Vagina (tissue), 2 donors: ENCODE data around the gene KLHL3.

ENCODE experiments used
- POLR2A ChIP-seq, 2 donors: fragments of 450-650 bp; IDR thresholded peaks; one replicate each; pipeline ENCODE4 v1.6.1; 2017; ENCODE audit warnings: antibody characterized with exemption in 2 of 2, mild to moderate bottlenecking in 2 of 2, moderate library complexity in 2 of 2
- POLR2AphosphoS5 ChIP-seq, 2 donors: sonication (generic); formaldehyde crosslinking; IDR thresholded peaks; one replicate each; pipeline ENCODE4 v1.9.0; 2017; ENCODE audit warnings: antibody characterized with exemption in 2 of 2, mild to moderate bottlenecking in 2 of 2, low read depth in 1 of 2; ENCODE audit not compliant: insufficient read depth in 1 of 2
- TF ChIP-seq, protein P1 (sequence below), 3 experiments: fragments of 450-650 bp in 2 of 3; fragments of 200-600 bp in 1 of 3; sonication (generic) in 1 of 3; IDR thresholded peaks; one replicate each; pipeline ENCODE4 v1.5.1; 2017 to 2019; ENCODE audit warnings: antibody characterized with exemption in 3 of 3, mild to moderate bottlenecking in 2 of 3, moderate library complexity in 2 of 3

DNA sequence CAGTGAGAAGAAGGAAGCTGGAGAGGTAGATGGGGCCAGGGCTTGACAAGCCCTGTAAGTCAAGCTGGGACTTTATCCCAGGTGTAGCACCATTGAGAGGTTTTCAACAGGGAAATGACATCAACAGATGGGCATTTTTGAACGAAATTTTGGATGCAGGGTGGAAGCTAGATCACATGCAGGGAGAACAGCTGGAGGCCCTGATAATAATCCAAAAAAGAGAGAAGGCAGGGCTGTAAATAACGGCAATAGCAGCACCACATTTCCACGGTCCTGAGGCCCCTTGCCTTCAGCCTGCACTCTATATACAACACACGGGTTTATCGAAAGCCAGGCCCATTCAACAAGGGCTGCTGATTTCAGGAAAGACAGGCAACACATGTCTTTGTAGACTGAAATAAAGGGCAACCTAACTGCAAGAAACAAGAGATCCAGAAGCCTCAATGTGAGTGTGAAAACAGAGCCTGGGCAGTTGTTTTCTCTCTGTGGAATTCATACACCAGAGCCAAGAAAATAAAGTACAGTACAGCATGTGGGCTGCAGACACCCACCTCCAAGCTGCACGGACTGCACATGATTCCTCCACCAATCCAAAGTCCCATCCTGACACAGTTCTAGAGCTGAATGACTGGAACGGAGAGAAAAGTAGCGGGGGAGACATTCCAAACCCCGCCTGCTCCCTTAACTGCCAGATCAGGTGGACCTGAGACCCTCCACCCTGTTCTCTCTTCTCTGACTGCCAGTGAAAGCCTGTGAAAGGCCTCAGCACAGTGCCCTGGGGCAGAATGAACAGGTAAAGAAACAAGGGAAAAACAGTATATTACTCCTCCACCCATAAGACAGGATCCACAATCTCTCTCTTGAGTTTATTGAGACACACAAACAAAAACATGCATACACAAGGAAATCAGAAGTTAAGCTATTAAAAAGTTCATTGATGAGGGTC is 36.3 kb downstream of the KLHL3 start:
- TF ChIP-seq, protein P1, sequence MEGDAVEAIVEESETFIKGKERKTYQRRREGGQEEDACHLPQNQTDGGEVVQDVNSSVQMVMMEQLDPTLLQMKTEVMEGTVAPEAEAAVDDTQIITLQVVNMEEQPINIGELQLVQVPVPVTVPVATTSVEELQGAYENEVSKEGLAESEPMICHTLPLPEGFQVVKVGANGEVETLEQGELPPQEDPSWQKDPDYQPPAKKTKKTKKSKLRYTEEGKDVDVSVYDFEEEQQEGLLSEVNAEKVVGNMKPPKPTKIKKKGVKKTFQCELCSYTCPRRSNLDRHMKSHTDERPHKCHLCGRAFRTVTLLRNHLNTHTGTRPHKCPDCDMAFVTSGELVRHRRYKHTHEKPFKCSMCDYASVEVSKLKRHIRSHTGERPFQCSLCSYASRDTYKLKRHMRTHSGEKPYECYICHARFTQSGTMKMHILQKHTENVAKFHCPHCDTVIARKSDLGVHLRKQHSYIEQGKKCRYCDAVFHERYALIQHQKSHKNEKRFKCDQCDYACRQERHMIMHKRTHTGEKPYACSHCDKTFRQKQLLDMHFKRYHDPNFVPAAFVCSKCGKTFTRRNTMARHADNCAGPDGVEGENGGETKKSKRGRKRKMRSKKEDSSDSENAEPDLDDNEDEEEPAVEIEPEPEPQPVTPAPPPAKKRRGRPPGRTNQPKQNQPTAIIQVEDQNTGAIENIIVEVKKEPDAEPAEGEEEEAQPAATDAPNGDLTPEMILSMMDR (IDR thresholded peaks at IDR 0.05): no peak
- no peak for TF ChIP-seq POLR2A (IDR thresholded peaks at IDR 0.05)
- no peak for TF ChIP-seq POLR2AphosphoS5 (IDR thresholded peaks at IDR 0.05; ENCODE audit: insufficient read depth in 1 of 2, low read depth in 1 of 2)
